Activated CD4-positive, alpha-beta T cell treated with anti-CD3 and anti-CD28 coated beads, Interleukin-10, Interleukin-2, amounts not matched to agents 100 ng/mL and 50 ng/mL, durations not matched to agents 16 hours and 8 hours (primary cell): Measurements from ENCODE around the gene NT5M.

Experiments
- DNase-seq: peaks from one replicate; pipeline ENCODE4 v3.0.0-alpha.2; 2020

The NT5M gene

GRCh38 chr17:17356149-17356930, 53.2 kb downstream of the NT5M start:
- peak; percentile 75 for DNase-seq

GRCh38 chr17:17356931-17357270, 53.7 kb downstream of the NT5M start:
- DNase-seq: no peak

DNA sequence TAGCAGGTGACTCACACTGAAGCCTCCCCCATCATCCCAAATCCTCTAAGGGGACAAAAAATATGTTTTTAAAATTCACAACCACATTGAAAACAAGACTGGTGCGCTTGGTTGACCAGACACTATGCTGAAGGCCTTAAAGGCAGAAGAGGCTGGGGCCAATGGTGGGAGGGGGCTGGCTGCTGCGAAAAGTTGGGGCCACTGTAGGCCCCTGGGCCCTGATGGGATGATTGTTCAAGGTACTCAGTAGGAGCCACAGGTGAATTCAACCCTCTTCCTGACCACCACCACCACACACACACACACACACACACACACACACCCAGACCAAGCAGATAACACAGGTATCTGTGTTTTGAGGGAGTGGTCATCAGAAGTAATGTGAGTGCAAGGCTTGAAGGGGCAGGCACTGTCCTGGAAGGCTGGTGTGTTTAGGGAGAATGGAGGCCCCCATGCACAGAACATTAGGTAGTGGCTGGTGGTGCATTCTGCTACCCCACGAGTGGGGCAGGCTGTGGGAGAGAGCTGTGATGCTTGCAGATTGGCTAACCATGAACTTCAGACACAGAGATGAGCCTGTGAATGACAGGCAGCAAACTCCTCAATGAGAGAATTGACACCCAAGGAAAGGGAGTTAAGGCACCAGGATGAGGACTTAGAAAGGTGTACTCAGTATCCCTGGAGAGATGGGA, 55.0 kb downstream of the NT5M start:
- DNase-seq: no peak

- no peak for DNase-seq
These were observed 55.7 kb downstream of the NT5M start for GRCh38 chr17:17358866-17359265.

- DNase-seq: no peak
These were observed 56.1 kb downstream of the NT5M start for GRCh38 chr17:17359271-17359670.

- no peak for DNase-seq
These were observed 57.0 kb downstream of the NT5M start for GRCh38 chr17:17360087-17360730.

- DNase-seq: no peak
These were observed 58.3 kb downstream of the NT5M start for GRCh38 chr17:17361543-17361866.

DNA sequence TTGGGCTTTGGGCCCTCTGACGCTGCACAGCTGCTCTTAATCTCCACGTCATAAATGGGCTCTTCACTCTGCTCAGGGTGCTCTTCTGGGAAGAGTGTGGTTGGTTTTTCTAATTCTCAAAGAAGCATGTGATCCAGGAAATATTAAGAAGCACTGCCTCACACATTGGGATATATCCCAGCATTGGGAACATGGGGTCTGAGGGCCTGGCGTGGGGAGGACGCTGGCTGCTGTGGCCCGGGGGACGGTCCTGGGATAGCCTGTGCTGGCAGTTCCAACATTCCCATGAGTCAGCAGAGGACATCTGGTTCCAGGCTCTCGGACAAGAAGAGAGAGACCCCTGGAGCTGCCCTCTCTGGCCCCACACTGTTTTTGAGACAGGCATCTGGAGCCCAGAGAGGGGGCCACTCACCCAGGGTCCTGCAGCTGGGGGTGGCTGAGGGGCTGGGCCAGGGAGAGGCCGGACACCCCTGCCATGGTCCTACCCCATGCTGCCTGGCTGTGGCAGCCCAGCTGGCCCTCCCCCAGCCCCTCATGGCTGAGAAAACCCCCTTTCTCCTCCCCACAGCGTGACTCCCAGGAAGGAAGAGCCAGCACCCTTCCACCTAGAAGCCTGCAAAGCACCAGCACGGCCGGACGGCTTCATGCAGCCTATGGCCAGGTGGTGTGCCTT, 58.8 kb downstream of the NT5M start:
- no peak for DNase-seq

- DNase-seq: no peak
These were observed 59.4 kb downstream of the NT5M start for GRCh38 chr17:17362540-17362930.

DNA sequence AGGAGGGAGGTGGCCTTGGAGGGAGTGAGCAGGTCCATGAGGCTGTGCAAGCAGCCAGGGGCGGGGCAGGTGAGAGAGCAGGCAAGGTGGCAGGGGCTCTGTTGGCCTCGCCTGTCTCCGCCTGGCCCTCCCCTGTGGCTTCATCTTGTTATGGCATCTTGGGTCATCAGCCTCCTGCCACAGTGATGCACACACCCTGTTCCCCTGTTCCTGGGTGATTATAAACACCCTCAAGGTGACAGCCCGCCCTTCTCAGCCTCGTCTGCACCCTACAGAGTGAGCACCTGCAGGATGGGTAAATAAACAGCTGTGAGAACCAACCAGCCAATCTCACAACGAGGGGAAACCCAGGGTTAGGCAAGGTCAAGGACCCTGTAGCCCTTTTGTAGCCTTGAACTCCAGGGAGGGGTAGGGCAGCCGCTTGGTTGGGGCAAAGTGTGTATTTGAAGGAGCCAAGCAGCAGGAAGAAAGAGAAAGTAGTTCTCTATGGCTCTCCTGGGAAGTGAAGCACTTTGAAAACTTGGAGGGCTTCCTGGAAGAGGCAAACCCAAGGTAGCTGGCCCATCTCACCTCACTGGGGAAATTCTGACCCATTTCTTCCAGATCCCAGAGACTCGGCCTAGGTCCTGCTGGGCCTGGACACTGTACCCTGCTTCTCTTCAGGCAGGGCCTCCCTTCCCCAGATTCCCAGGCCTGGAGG, 60.6 kb downstream of the NT5M start:
- no peak for DNase-seq

DNA sequence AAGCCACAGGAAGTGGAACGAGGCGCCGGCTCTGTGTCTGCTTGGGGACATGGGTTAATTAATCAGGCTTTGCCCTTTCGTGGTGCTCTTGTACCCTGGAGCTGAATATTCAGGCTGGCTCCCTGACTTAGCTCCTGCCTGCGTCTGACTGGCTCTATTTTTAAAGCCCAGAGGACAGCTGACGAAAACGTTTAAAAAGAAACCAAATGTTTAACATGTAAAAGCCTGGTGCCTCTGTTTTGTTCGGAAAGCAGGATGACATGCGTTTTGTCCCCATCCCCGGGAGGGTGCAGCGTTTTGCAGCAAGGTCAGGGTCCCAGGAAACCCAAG, 61.1 kb downstream of the NT5M start:
- no peak for DNase-seq

DNA sequence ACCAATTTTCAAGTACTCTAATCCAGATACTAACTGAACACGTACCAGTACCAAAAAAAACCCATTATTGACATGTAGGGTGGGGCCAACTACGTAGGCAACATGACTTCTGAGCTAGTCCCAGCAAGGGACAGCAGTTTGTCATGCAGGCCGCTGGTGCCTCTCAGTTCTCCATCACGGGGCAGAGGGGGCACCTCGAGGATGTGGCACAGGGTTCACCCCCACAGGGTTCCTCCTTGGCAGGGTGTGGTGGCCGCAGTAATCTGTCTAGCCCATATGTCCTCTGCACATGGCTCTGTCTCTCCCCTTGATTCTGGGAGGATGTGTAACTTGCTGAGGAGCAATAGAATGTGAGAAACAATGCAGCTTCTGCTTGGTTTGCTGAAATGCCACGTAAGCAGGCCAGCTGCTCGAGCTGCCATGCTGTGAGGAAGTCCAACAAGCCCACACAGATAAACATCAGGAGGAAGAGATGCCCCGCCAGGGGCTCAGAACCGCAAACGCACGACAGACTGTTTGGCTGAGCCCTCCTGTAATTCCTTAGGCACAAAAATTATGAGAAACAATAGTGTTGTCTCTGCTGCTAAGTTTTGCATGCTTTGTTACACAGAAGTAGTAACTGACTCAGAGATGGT, 62.4 kb downstream of the NT5M start:
- no peak for DNase-seq

GRCh38 chr17:17366235-17366634, 63.1 kb downstream of the NT5M start:
- DNase-seq: no peak

DNA sequence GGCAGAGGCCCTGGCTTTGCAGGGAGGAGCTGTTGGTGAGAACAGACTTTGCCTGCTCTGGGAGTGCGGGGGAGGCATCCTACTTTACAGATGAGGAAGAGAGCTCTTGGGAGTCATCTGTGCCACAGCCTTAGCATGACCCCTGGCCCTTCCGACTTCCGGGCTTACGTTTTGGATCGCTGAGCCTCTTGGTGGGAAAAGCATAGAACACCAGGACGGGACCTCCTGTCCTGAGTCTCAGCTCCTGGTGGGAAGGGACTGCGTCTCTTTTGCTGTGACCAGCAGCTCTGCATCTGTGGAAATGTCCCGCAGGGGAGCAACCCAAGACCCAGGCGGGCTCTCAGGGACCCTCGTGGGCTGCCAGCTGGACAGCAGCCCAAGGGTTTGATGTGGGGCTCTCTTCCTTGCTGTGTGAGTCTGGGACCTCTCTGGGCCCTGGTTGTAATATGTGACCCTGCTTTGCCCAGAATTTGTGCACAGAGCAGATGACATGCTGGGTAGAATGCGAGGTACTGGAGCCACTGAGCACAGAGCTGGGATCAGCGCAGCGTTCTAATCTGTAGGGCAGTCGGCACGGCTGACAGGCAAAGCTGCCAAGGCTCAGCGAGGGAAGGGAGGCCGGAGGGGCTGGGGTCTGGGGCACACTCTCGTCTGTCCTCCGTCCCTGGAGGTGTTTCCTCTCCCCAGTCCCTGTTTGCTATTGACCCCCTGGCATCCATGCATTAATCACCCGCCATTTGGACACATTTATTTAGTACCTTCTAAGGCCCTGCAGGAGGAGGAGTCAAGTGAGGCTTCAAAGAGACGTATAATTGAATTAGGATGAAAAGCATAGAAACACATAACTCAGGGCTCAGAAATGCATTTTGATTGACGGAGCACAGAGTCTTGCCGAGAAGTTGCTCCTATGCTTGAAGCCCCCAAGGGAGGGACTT, 64.0 kb downstream of the NT5M start:
- DNase-seq: no peak

DNA sequence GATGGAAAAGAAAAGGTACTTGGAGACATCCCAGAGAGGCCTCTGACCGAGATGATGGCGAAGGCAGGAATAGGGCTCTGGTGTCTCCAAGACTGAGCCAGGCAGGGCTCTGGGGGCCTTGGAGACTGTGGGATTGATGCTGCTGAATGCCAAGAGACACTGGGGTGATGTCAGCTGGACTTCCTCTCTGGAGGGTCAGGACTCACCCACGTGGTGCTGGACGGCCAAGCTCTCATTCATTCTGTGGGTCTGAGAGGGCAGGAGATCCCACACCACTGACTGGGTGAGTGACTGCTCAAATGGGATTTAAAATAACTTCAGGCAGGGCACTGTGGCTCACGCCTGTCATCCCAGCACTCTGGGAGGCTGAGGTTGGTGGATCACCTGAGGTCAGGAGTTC, 64.8 kb downstream of the NT5M start:
- no peak for DNase-seq

DNA sequence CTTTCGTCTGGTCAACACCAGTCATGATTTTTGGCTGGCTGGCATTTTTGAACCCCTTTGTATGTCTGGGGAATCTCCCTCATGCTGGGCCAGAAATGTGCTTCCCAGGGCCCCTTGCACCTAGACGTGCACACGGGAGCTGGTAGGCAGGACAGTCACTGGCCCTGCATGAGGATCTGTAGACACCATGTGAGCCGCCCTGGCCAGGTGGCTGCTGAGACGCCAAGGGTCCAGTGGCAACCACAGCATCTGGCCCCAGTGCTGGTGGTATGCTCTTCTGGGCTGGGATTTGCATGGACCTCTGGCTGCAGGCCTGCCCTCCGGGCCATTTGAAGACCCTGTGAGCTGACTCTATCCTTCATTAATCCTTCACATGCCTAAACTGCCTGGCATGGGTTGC, 67.5 kb downstream of the NT5M start:
- no peak for DNase-seq

DNA sequence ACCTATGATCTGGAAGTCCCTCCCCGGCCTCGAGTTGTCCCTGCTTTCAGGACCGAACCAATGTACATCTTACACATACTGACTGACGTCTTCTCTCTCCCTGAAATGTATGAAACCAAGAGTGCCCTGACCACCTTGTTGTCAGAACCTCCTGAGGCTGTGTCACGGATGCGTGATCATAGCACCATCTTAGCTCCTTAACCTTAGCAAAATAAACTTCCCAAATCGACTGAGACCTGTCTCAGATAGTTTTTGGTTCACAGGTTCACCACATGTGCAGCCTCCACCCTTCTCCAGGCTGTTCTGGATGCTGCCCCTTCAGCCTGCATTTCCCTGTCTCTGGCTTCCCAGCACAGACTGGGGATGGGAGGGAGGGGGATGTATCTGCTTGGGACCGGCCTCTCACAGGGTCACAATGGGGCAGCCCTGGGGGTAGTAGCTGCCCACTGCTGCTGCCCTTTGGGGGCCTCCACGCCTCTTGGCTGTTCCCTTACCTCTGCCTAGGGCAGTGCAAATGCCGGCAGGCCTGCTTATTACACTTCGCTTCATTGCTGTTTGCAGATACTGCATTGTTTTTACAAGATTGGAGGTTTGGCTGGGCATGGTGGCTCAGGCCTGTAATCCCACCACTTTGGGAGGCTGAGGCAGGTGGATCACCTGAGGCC, 69.8 kb downstream of the NT5M start:
- no peak for DNase-seq

- DNase-seq: no peak
These were observed 72.7 kb downstream of the NT5M start for GRCh38 chr17:17375841-17376240.

DNA sequence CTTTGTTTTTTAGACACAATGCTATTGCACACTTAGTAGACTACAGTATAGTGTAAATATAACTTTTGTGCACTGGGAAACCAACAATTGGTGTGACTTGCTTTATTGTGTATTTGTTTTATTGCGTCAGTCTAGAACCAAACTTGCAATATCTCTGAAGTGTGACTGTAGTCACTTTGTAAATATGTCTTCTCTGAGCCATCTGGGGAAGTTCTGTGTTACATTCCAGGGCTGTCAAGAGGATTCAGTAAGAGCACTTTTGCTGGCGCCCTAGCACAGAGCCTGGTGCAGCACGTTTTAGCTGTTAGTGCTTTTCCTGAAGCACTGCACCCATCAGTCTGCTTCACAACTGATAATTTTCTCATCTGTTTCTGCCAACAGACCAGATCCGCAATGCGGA, 73.2 kb downstream of the NT5M start:
- no peak for DNase-seq

GRCh38 chr17:17377071-17377967, 74.1 kb downstream of the NT5M start:
- no peak for DNase-seq
